Esophagus muscularis mucosa (tissue), 3 donors: Measurements from ENCODE around the gene ANGPTL8.

ENCODE experiments used
- POLR2AphosphoS5 ChIP-seq, 2 donors: sonication (generic); formaldehyde crosslinking; IDR thresholded peaks; one replicate each; pipeline ENCODE4 v1.6.1; 2017; ENCODE audit warnings: antibody characterized with exemption in 2 of 2
- TF ChIP-seq, protein P1 (sequence below), 3 experiments: fragments of 200-600 bp in 2 of 3; fragments of 450-650 bp in 1 of 3; sonication (generic) in 2 of 3; IDR thresholded peaks; one replicate each; pipeline ENCODE4 v1.5.1; 2017 to 2019; ENCODE audit warnings: antibody characterized with exemption in 3 of 3, mild to moderate bottlenecking in 2 of 3, moderate library complexity in 1 of 3

- TF ChIP-seq, protein P1, sequence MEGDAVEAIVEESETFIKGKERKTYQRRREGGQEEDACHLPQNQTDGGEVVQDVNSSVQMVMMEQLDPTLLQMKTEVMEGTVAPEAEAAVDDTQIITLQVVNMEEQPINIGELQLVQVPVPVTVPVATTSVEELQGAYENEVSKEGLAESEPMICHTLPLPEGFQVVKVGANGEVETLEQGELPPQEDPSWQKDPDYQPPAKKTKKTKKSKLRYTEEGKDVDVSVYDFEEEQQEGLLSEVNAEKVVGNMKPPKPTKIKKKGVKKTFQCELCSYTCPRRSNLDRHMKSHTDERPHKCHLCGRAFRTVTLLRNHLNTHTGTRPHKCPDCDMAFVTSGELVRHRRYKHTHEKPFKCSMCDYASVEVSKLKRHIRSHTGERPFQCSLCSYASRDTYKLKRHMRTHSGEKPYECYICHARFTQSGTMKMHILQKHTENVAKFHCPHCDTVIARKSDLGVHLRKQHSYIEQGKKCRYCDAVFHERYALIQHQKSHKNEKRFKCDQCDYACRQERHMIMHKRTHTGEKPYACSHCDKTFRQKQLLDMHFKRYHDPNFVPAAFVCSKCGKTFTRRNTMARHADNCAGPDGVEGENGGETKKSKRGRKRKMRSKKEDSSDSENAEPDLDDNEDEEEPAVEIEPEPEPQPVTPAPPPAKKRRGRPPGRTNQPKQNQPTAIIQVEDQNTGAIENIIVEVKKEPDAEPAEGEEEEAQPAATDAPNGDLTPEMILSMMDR (IDR thresholded peaks at IDR 0.05), result no peak
- TF ChIP-seq POLR2AphosphoS5 (IDR thresholded peaks at IDR 0.05), result no peak
Observed at GRCh38 chr19:11232555-11232954, 6.9 kb upstream of the ANGPTL8 start.
